Endothelial cell of umbilical vein (primary cell): ENCODE measurements around the gene GJA9. TPM values are rescaled to one million over a fixed set of nuclear protein-coding genes. Genes with fewer than 3 reads are reported as not detected.

ENCODE experiments used
- BruUV-seq: library from RNA; stranded (reverse); fragments of 400-500 nt; replicated peaks from 2 replicates; lab custom pipeline; 2021; lab: Mats Ljungman, UMichigan
- CTCF ChIA-PET: fragments of 300-600, 350-600 bp; sonication (Branson Sonifier 250); formaldehyde crosslinking; loops from one replicate; lab custom pipeline; 2021; ENCODE audit warnings: antibody characterized with exemption, inconsistent platforms; lab: Charles Lee
- POLR2A ChIA-PET: fragments of 300-600, 350-600 bp; sonication (Branson Sonifier 250); formaldehyde crosslinking; loops from one replicate; lab custom pipeline; 2021; ENCODE audit warnings: antibody characterized with exemption, inconsistent platforms; lab: Charles Lee
- DNase-seq: peaks from one replicate; pipeline ENCODE4 v3.0.0-alpha.2; 2011; ENCODE audit warnings: low read depth, low spot score
- FAIRE-seq: peaks from 2 replicates; lab custom pipeline; 2011; peaks lifted over from hg19 to GRCh38; lab: Jason Lieb, UNC
- H2AFZ ChIP-seq: 2 replicates; pipeline ENCODE4 v1.6.0; 2012; ENCODE audit warnings: low read depth, low read length, control low read depth, inconsistent platforms
- H3K27ac ChIP-seq: 2 replicates; pipeline ENCODE4 v1.5.1; 2011; ENCODE audit warnings: low read depth, mild to moderate bottlenecking, control low read depth, low read length, moderate library complexity; ENCODE audit not compliant: insufficient read depth
- H3K27me3 ChIP-seq, 2 experiments: 2 replicates each; pipeline versions ENCODE4 v1.6.0 to v1.6.1; 2011; ENCODE audit warnings: low read length in 2 of 2, mixed read lengths in 1 of 2; ENCODE audit not compliant: control insufficient read depth in 2 of 2, insufficient read depth in 2 of 2
- H3K36me3 ChIP-seq, 2 experiments: 2 replicates in 1 of 2; 3 replicates in 1 of 2; pipeline ENCODE4 v1.5.1; 2011; ENCODE audit warnings: low read length in 2 of 2, mild to moderate bottlenecking in 1 of 2, moderate library complexity in 1 of 2; ENCODE audit not compliant: control insufficient read depth in 2 of 2, insufficient read depth in 2 of 2; ENCODE audit errors: extremely low read depth in 1 of 2
- H3K4me1 ChIP-seq: 3 replicates; pipeline ENCODE4 v1.5.1; 2011; ENCODE audit warnings: mild to moderate bottlenecking, low read length; ENCODE audit not compliant: control insufficient read depth, insufficient read depth; ENCODE audit errors: extremely low read depth
- H3K4me2 ChIP-seq: 2 replicates; pipeline ENCODE4 v1.6.1; 2011; ENCODE audit warnings: low read length, control low read depth, mixed read lengths; ENCODE audit not compliant: insufficient read depth
- H3K4me3 ChIP-seq, 3 experiments: fragments of 200-600 bp in 1 of 3; sonication (generic), shearing (Covaris generic) in 1 of 3; replicated peaks in 1 of 3; 2 replicates each; pipeline ENCODE4 v1.5.1; 2011 to 2016; ENCODE audit warnings: control low read depth in 3 of 3, low read length in 3 of 3, mild to moderate bottlenecking in 2 of 3, inconsistent platforms in 1 of 3, low read depth in 1 of 3, moderate library complexity in 1 of 3; ENCODE audit not compliant: insufficient read depth in 1 of 3
- H3K79me2 ChIP-seq: 2 replicates; pipeline ENCODE4 v1.6.0; 2012; ENCODE audit warnings: low read length, inconsistent platforms; ENCODE audit not compliant: control insufficient read depth, insufficient read depth
- H3K9ac ChIP-seq: replicated peaks from 2 replicates; pipeline ENCODE3; 2011; ENCODE audit warnings: low read length, control low read depth; ENCODE audit not compliant: insufficient read depth; ENCODE audit errors: extremely low read depth
- H3K9me1 ChIP-seq: replicated peaks from 3 replicates; pipeline ENCODE4 v1.6.0; 2011; ENCODE audit warnings: mild to moderate bottlenecking, low read length; ENCODE audit not compliant: control insufficient read depth, insufficient read depth; ENCODE audit errors: extremely low read depth
- H3K9me3 ChIP-seq: replicated peaks from 2 replicates; pipeline ENCODE4 v1.5.1; 2012; ENCODE audit warnings: low read length, inconsistent platforms; ENCODE audit not compliant: control insufficient read depth, insufficient read depth
- H4K20me1 ChIP-seq: replicated peaks from 2 replicates; pipeline ENCODE3; 2011; ENCODE audit warnings: mild to moderate bottlenecking, low read length; ENCODE audit not compliant: control insufficient read depth, insufficient read depth; ENCODE audit errors: extremely low read depth
- EZH2 ChIP-seq: IDR thresholded peaks from 2 replicates; pipeline ENCODE4 v1.6.1; 2012; ENCODE audit warnings: borderline replicate concordance, low read depth, mild to moderate bottlenecking, moderate library complexity, low read length, inconsistent platforms; ENCODE audit not compliant: severe bottlenecking
- FOS ChIP-seq: IDR thresholded peaks from 2 replicates; pipeline ENCODE4 v1.6.1; 2011; ENCODE audit warnings: mild to moderate bottlenecking, low read length, moderate library complexity, borderline replicate concordance; ENCODE audit not compliant: insufficient read depth
- GATA2 ChIP-seq: IDR thresholded peaks from 2 replicates; pipeline ENCODE4 v1.7.0; 2011; ENCODE audit warnings: low read depth, mild to moderate bottlenecking, moderate library complexity, mixed read lengths, low read length; ENCODE audit not compliant: insufficient read length, insufficient read depth
- JUN ChIP-seq: IDR thresholded peaks from 2 replicates; pipeline ENCODE4 v1.6.1; 2011; ENCODE audit warnings: borderline replicate concordance, low read depth; ENCODE audit not compliant: insufficient read length, insufficient read depth
- MYC ChIP-seq: IDR thresholded peaks from one replicate; pipeline ENCODE4 v1.6.1; 2011; ENCODE audit warnings: mild to moderate bottlenecking, low read depth, low read length
- POLR2A ChIP-seq: IDR thresholded peaks from 2 replicates; pipeline ENCODE4 v1.6.1; 2012; ENCODE audit warnings: low read depth, mild to moderate bottlenecking, control low read depth, low read length
- POLR2AphosphoS5 ChIP-seq: IDR thresholded peaks from 2 replicates; pipeline ENCODE4 v1.6.1; 2012; ENCODE audit warnings: low read depth, mild to moderate bottlenecking, control low read depth, low read length, moderate library complexity; ENCODE audit not compliant: insufficient read depth
- dilution Hi-C: fragments of 300-500 bp; cut with MboI; formaldehyde crosslinking; loops from one replicate; pipeline ENCODE4 v1.15.0; 2019; ENCODE audit warnings: low sequenced_read_pairs; ENCODE audit not compliant: extremely low pct_ligation_motif_present
- intact Hi-C: fragments of 100-400 bp; cut with micrococcal nuclease; formaldehyde crosslinking; loops from one replicate; pipeline ENCODE4 v1.10.0; 2022
- polyA plus RNA-seq, 4 experiments: library from polyadenylated mRNA; depleted of rRNA in 3 of 4; stranded (reverse) in 3 of 4; unstranded in 1 of 4; fragments of >200 nt; gene quantifications; 2 replicates each; pipeline versions ENCODE4 v1.2.1 to v1.2.3, GENCODE V29; 2011 to 2012; ENCODE audit warnings: missing spikeins in 1 of 4
- total RNA-seq: library from RNA; stranded (reverse); gene quantifications from 2 replicates; pipeline ENCODE4 v1.2.3, GENCODE V29; 2021
- TF ChIP-seq, protein P1 (sequence below), 2 donors: IDR thresholded peaks; 1 replicate in 1 of 2; 2 replicates in 1 of 2; pipeline ENCODE4 v1.5.1; 2011; ENCODE audit warnings: low read length in 2 of 2, mild to moderate bottlenecking in 2 of 2, moderate library complexity in 2 of 2, control low read depth in 1 of 2, inconsistent platforms in 1 of 2, low read depth in 1 of 2; ENCODE audit not compliant: insufficient read depth in 1 of 2; ENCODE audit errors: extremely low read depth in 1 of 2
- TF ChIP-seq, protein P2 (sequence below): IDR thresholded peaks from 2 replicates; pipeline ENCODE4 v1.6.1; 2011; ENCODE audit not compliant: insufficient read depth, insufficient read length

The GJA9 gene
- total and polyA plus RNA-seq, 2 donors (not counting 3 experiments of a cell fraction or from before 2014, with no cell fraction given) = not detected

DNA sequence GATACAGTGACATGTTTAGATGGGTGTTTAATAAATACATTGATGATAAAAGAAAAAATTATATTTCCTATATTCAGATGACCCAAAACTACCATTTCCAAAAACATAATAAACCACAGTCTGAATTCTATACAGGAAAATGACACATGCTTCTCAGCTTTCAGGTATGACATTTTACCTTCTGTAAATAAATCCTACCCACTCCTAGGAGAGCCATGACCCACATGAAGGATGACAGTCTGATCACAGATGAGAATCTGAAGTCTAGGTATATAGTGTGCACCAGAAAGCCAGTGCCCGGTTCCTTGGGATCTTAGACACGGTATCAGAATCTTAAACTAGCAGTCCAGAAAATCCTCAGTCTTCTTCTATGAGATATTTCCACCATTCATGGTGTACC, 3.7 kb upstream of the GJA9 start:
- H3K79me2 ChIP-seq = no peaks in the 10 kb centered on the region
- H3K36me3 ChIP-seq = no peaks in the 10 kb centered on the region
- ChIA-PET POLR2A (no interaction called here), CTCF (no interaction called here)
- H2AFZ ChIP-seq = no peak overlapping the region
- dilution Hi-C loops = no loop called here
- TF ChIP-seq EZH2 (no peak), JUN (no peak), MYC (no peak), FOS (no peak), POLR2AphosphoS5 (no peak), POLR2A (no peak), GATA2 (no peak)
- TF ChIP-seq, protein P1, sequence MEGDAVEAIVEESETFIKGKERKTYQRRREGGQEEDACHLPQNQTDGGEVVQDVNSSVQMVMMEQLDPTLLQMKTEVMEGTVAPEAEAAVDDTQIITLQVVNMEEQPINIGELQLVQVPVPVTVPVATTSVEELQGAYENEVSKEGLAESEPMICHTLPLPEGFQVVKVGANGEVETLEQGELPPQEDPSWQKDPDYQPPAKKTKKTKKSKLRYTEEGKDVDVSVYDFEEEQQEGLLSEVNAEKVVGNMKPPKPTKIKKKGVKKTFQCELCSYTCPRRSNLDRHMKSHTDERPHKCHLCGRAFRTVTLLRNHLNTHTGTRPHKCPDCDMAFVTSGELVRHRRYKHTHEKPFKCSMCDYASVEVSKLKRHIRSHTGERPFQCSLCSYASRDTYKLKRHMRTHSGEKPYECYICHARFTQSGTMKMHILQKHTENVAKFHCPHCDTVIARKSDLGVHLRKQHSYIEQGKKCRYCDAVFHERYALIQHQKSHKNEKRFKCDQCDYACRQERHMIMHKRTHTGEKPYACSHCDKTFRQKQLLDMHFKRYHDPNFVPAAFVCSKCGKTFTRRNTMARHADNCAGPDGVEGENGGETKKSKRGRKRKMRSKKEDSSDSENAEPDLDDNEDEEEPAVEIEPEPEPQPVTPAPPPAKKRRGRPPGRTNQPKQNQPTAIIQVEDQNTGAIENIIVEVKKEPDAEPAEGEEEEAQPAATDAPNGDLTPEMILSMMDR (IDR thresholded peaks at IDR 0.05; ENCODE audit: extremely low read depth in 1 of 2, insufficient read depth in 1 of 2, low read depth in 1 of 2, low read length in 2 of 2) = no peak
- TF ChIP-seq, protein P2, sequence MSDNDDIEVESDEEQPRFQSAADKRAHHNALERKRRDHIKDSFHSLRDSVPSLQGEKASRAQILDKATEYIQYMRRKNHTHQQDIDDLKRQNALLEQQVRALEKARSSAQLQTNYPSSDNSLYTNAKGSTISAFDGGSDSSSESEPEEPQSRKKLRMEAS = no peak
- no peaks in the 10 kb centered on the region for H4K20me1 ChIP-seq
- FAIRE-seq (no peak), DNase-seq (no peak)
- H3K27me3 ChIP-seq = no peaks in the 10 kb centered on the region
- BruUV-seq = no TSS peak
- H3K4me2 ChIP-seq = no peak overlapping the region
- intact Hi-C loops = no loop called here
- H3K9ac ChIP-seq = no peak overlapping the region
- no peaks in the 10 kb centered on the region for H3K4me1 ChIP-seq
- no peaks in the 10 kb centered on the region for H3K9me1 ChIP-seq
- H3K27ac ChIP-seq = no peak overlapping the region
- H3K9me3 ChIP-seq = no peaks in the 10 kb centered on the region
- no peak overlapping the region for H3K4me3 ChIP-seq
